ENCODE results near the gene SFRP5. TPM values are rescaled to one million over a fixed set of nuclear protein-coding genes. Genes with fewer than 3 reads are reported as not detected.

The SFRP5 gene
- total RNA-seq, 1 donor from 2014 or later = 0.48 TPM

- no peak for DNase-seq (ENCODE audit: low spot score)
Observed at GRCh38 chr10:97765201-97765600, 6.6 kb downstream of the SFRP5 start.

- DNase-seq (ENCODE audit: low spot score) = no peak
Observed at GRCh38 chr10:97764519-97764931, 7.3 kb downstream of the SFRP5 start.

- DNase-seq (ENCODE audit: low spot score) = no peak
Observed at GRCh38 chr10:97763947-97764346, 7.9 kb downstream of the SFRP5 start.

GRCh38 chr10:97763411-97763810 is 8.4 kb downstream of the SFRP5 start:
- no peak for DNase-seq (ENCODE audit: low spot score)

- DNase-seq (ENCODE audit: low spot score) = no peak
Observed at GRCh38 chr10:97762816-97763215, 9.0 kb downstream of the SFRP5 start.

- no peak for DNase-seq (ENCODE audit: low spot score)
Observed at GRCh38 chr10:97762056-97762455, 9.7 kb downstream of the SFRP5 start.

- DNase-seq (ENCODE audit: low spot score) = no peak
Observed at GRCh38 chr10:97761331-97761865, 10.4 kb downstream of the SFRP5 start.

- DNase-seq (ENCODE audit: low spot score) = no peak
Observed at GRCh38 chr10:97760461-97761257, 11.1 kb downstream of the SFRP5 start.

GRCh38 chr10:97759946-97760345 is 11.9 kb downstream of the SFRP5 start:
- DNase-seq (ENCODE audit: low spot score) = no peak

- peak; percentile 63 for DNase-seq (ENCODE audit: low spot score)
Observed at GRCh38 chr10:97759158-97759887, 12.5 kb downstream of the SFRP5 start.

GRCh38 chr10:97757471-97757870 is 14.3 kb downstream of the SFRP5 start:
- DNase-seq (ENCODE audit: low spot score) = no peak

- no peak for DNase-seq (ENCODE audit: low spot score)
Observed at GRCh38 chr10:97755718-97756117, 16.1 kb downstream of the SFRP5 start.

GRCh38 chr10:97754726-97755125 is 17.1 kb downstream of the SFRP5 start:
- no peak for DNase-seq (ENCODE audit: low spot score)

- DNase-seq (ENCODE audit: low spot score) = no peak
Observed at GRCh38 chr10:97752956-97753355, 18.8 kb downstream of the SFRP5 start.

- peak; percentile 35 for DNase-seq (ENCODE audit: low spot score)
Observed at GRCh38 chr10:97748116-97748515, 23.7 kb downstream of the SFRP5 start.

- no peak for DNase-seq (ENCODE audit: low spot score)
Observed at GRCh38 chr10:97747573-97747972, 24.2 kb downstream of the SFRP5 start.

GRCh38 chr10:97744405-97745035 is 27.3 kb downstream of the SFRP5 start:
- DNase-seq (ENCODE audit: low spot score) = no peak

GRCh38 chr10:97743169-97743943 is 28.4 kb downstream of the SFRP5 start:
- no peak for DNase-seq (ENCODE audit: low spot score)

GRCh38 chr10:97740613-97741012 is 31.2 kb downstream of the SFRP5 start:
- DNase-seq (ENCODE audit: low spot score) = no peak

- no peak for DNase-seq (ENCODE audit: low spot score)
Observed at GRCh38 chr10:97738616-97739015, 33.2 kb downstream of the SFRP5 start.

GRCh38 chr10:97737770-97738265 is 34.0 kb downstream of the SFRP5 start:
- no peak for DNase-seq (ENCODE audit: low spot score)
